Upper lobe of left lung (tissue), 6 donors: Measurements from ENCODE around the gene OR2M2. TPM values are rescaled to one million over a fixed set of nuclear protein-coding genes. Genes with fewer than 3 reads are reported as not detected.

Experiments used
- ATAC-seq, 2 donors: fragments of 200-7000 bp; cut with Tn5 transposase; one replicate each; pipeline ENCODE4 v1.9.1; 2022; ENCODE audit warnings: mild to moderate bottlenecking in 2 of 2, moderate library complexity in 2 of 2; ENCODE audit not compliant: low FRiP score in 2 of 2
- DNase-seq, 2 donors: peaks; one replicate each; pipeline ENCODE4 v3.0.0-alpha.2; 2019 to 2020
- H3K27ac ChIP-seq, 4 donors: fragments of 200-600 bp; sonication (generic); one replicate each; pipeline ENCODE4 v1.5.1; 2016 to 2019
- H3K27me3 ChIP-seq, 4 donors: fragments of 200-600 bp; sonication (generic); one replicate each; pipeline ENCODE4 v1.5.1; 2017 to 2019
- H3K36me3 ChIP-seq, 4 donors: fragments of 200-600 bp; sonication (generic); one replicate each; pipeline ENCODE4 v1.5.1; 2016 to 2019
- H3K4me1 ChIP-seq, 4 donors: fragments of 200-600 bp; sonication (generic); one replicate each; pipeline ENCODE4 v1.5.1; 2018 to 2019
- H3K4me3 ChIP-seq, 4 donors: fragments of 200-600 bp; sonication (generic); one replicate each; pipeline ENCODE4 v1.5.1; 2017 to 2019; ENCODE audit warnings: mild to moderate bottlenecking in 2 of 4, moderate library complexity in 1 of 4
- H3K9me3 ChIP-seq, 4 donors: fragments of 200-600 bp; sonication (generic); one replicate each; pipeline ENCODE4 v1.5.1; 2018 to 2019
- EP300 ChIP-seq, 4 donors: sonication (generic); formaldehyde crosslinking; IDR thresholded peaks; one replicate each; pipeline ENCODE4 v1.5.1; 2017; ENCODE audit warnings: antibody characterized with exemption in 4 of 4, control low read depth in 2 of 4
- POLR2A ChIP-seq, 4 donors: fragments of 450-650 bp; IDR thresholded peaks; one replicate each; pipeline ENCODE4 v1.5.1; 2016 to 2017; ENCODE audit warnings: antibody characterized with exemption in 4 of 4, mild to moderate bottlenecking in 2 of 4
- POLR2AphosphoS5 ChIP-seq, 2 donors: sonication (generic); formaldehyde crosslinking; IDR thresholded peaks; one replicate each; pipeline ENCODE4 v1.5.1; 2017; ENCODE audit warnings: antibody characterized with exemption in 2 of 2
- whole genome bisulfite sequencing, 2 donors: methylation state at CpG; one replicate each; pipeline ENCODE4 v1.1.5; 2017 to 2018; 5-methylcytosine and 5-hydroxymethylcytosine counted together
- total RNA-seq, 6 donors: library from RNA; depleted of rRNA in 4 of 6; stranded (reverse); fragments of >200 nt in 4 of 6; gene quantifications; one replicate each; pipeline versions ENCODE4 v1.1.0 to v1.2.1, GENCODE V29; 2016 to 2021
- TF ChIP-seq, protein P1 (sequence below), 6 experiments: fragments of 450-650 bp in 4 of 6; fragments of 200-600 bp in 2 of 6; sonication (generic) in 2 of 6; IDR thresholded peaks; one replicate each; pipeline ENCODE4 v1.5.1; 2016 to 2019; ENCODE audit warnings: antibody characterized with exemption in 6 of 6
- donor health status: DM: no; HTN: no; CAD: no; lungs with moderate emphysema.
- donor health status: DM: no; HTN: yes; CAD: no; lungs with severe emphysema.

Gene OR2M2, protein sequence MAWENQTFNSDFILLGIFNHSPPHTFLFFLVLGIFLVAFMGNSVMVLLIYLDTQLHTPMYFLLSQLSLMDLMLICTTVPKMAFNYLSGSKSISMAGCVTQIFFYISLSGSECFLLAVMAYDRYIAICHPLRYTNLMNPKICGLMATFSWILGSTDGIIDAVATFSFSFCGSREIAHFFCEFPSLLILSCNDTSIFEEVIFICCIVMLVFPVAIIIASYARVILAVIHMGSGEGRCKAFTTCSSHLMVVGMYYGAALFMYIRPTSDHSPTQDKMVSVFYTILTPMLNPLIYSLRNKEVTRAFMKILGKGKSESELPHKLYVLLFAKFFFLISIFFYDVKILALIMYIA
- total RNA-seq, result not detected

DNA sequence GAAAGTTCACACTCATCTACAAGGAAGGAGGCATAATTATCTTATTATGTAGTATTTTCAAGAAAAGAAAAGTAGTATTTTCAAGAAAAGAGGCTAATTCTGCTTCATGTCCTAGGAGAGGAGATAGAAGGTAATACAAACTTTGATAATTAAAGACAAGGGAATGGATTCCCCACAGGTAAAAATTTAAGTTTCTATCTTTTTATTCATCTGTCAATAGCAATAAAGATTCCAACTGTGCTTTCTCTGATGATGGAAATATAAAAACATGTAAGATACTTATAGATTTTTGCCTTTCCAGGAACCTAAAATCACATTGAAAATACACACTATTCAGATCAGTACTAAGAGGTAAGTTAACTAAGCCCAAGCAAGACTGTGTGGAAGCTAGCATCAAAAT lies at the start of gene OR2M2:
OR2M2 (plus strand) TSS at position 301 of the 400 bp plus-strand sequence. CDS start 5,165 bp downstream, outside the sequence.
- ATAC-seq, result no peak
- Histone ChIP-seq H3K36me3 (no peaks in the 10 kb centered on the region), H3K9me3 (no peaks in the 10 kb centered on the region), H3K4me3 (no peak within 1 kb of the TSS), H3K4me1 (no peaks in the 10 kb centered on the region), H3K27ac (no peak within 1 kb of the TSS), H3K27me3 (no peaks in the 10 kb centered on the region)
- no peak for DNase-seq
- no peak for TF ChIP-seq POLR2AphosphoS5 (IDR thresholded peaks at IDR 0.05)
- TF ChIP-seq EP300 (IDR thresholded peaks at IDR 0.05), result no peak
- TF ChIP-seq, protein P1, sequence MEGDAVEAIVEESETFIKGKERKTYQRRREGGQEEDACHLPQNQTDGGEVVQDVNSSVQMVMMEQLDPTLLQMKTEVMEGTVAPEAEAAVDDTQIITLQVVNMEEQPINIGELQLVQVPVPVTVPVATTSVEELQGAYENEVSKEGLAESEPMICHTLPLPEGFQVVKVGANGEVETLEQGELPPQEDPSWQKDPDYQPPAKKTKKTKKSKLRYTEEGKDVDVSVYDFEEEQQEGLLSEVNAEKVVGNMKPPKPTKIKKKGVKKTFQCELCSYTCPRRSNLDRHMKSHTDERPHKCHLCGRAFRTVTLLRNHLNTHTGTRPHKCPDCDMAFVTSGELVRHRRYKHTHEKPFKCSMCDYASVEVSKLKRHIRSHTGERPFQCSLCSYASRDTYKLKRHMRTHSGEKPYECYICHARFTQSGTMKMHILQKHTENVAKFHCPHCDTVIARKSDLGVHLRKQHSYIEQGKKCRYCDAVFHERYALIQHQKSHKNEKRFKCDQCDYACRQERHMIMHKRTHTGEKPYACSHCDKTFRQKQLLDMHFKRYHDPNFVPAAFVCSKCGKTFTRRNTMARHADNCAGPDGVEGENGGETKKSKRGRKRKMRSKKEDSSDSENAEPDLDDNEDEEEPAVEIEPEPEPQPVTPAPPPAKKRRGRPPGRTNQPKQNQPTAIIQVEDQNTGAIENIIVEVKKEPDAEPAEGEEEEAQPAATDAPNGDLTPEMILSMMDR (IDR thresholded peaks at IDR 0.05), result no peak
- no peak for TF ChIP-seq POLR2A (IDR thresholded peaks at IDR 0.05)

DNA sequence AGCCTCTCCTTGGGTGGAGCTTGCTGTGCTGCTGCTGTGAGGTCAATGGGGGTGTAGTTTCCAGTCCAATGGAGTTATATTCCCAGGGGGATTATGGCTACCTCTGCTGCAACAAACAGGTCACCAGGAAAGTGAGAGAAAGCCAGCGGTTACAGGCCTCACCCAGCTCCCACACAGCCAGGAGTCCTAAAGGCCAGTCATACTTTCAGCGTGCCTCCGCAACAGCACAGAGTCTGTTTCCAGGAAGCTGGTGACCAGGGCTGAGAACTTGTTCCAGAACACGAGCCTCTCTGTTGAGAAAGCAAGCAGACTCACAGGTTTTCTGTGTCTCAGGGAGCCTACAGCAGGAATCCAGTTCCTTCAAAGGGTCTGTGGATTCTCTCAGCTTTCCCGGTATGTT lies 47.0 kb upstream of the OR2M2 start:
- TF ChIP-seq POLR2A (IDR thresholded peaks at IDR 0.05), result no peak
- TF ChIP-seq, protein P1 (IDR thresholded peaks at IDR 0.05), result no peak
- no peak for TF ChIP-seq EP300 (IDR thresholded peaks at IDR 0.05)
- TF ChIP-seq POLR2AphosphoS5 (IDR thresholded peaks at IDR 0.05), result no peak
- Histone ChIP-seq H3K9me3 (peaks cover 0 to 7% (median 0%) of the 10 kb centered on the region in 4 donors), H3K27ac (no peak overlapping the region), H3K36me3 (no peaks in the 10 kb centered on the region), H3K27me3 (no peaks in the 10 kb centered on the region), H3K4me3 (no peak overlapping the region), H3K4me1 (no peaks in the 10 kb centered on the region)
- DNase-seq (no peak), ATAC-seq (no peak)
- WGBS, 2 donors, result 83 to 100% methylated on average over 1 to 5 of the region's 5 CpGs

DNA sequence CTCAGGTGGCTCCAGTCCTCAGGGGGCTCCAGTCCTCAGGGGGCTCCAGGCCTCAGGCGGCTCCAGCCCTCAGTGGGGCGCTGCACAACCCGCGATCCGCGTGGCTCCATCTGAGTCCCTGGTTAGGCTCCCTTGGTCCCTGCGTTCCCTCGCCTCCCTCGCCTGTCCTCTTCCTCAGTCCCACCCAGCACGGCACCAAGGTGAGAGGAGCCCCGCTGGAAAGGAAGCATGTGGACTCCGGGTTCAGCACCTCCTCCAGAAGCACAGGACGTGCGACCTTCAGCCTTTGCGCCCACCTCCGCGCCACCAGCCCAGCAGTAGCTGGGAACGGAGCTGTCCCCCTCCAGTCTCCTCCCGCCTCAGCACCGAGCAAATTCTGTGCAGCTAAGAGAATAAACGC lies 37.8 kb upstream of the OR2M2 start:
- WGBS, 2 donors, result 69 to 87% methylated on average over 21 of the region's 21 CpGs
- H3K4me1 ChIP-seq, result no peaks in the 10 kb centered on the region
- no peak overlapping the region for H3K4me3 ChIP-seq
- ATAC-seq (peak in 1 of 2 donors; percentile 22), DNase-seq (peak in 1 of 2 donors; percentile 50)
- no peaks in the 10 kb centered on the region for H3K36me3 ChIP-seq
- H3K9me3 ChIP-seq, result no peaks in the 10 kb centered on the region
- no peak for TF ChIP-seq EP300 (IDR thresholded peaks at IDR 0.05)
- TF ChIP-seq POLR2A (IDR thresholded peaks at IDR 0.05), result no peak
- H3K27me3 ChIP-seq, result no peaks in the 10 kb centered on the region
- no peak overlapping the region for H3K27ac ChIP-seq

DNA sequence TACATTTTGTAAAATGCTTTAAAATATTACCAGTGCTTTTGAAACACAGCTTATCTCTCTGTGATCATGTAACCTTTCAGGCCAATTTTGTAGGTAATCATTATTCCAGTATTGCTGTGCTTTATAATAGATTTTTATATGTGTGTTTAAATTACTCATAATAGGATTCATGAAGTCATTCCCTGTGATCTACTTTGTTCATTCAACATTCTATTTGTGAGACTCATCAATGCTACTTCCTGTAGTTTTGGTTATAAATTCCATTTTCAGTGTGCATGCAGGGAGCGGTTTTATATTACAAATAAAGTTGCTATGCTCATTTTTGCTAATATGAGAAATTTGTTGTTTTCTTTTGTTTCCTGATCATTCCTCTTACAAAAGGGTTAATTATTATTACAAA lies 33.8 kb upstream of the OR2M2 start:
- H3K27ac ChIP-seq, result no peak overlapping the region
- no peaks in the 10 kb centered on the region for H3K9me3 ChIP-seq
- no peaks in the 10 kb centered on the region for H3K36me3 ChIP-seq
- TF ChIP-seq EP300 (IDR thresholded peaks at IDR 0.05), result no peak
- no peak for TF ChIP-seq POLR2A (IDR thresholded peaks at IDR 0.05)
- TF ChIP-seq, protein P1 (IDR thresholded peaks at IDR 0.05), result no peak
- TF ChIP-seq POLR2AphosphoS5 (IDR thresholded peaks at IDR 0.05), result no peak
- H3K27me3 ChIP-seq, result no peaks in the 10 kb centered on the region
- H3K4me3 ChIP-seq, result no peak overlapping the region
- 65 to 77% methylated on average over 1 of the region's 1 CpG for WGBS, 2 donors
- ATAC-seq, result no peak
- no peak for DNase-seq
- no peaks in the 10 kb centered on the region for H3K4me1 ChIP-seq

DNA sequence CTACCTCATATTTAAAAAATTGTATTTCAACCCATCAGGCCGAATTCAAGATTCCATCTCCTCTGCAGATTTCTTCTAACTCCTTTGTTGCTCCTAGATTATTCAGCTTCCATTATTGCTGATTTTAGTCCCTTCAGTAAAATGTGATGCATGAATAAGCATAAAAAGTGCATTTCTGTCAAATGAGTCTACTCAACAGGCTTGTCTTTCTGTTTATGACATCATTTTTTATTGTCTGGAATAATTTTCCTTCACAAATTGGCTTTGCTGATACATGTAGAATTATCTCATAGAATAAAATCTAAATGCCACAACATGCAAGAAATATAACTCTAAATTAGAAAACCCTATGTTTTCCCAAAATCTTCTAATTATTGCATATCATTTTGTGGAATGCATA lies 31.3 kb upstream of the OR2M2 start:
- H3K4me3 ChIP-seq, result no peak overlapping the region
- TF ChIP-seq EP300 (IDR thresholded peaks at IDR 0.05) (no peak), POLR2A (IDR thresholded peaks at IDR 0.05) (no peak), POLR2AphosphoS5 (IDR thresholded peaks at IDR 0.05) (no peak)
- TF ChIP-seq, protein P1 (IDR thresholded peaks at IDR 0.05), result no peak
- 32 to 58% methylated on average over 1 of the region's 1 CpG for WGBS, 2 donors
- no peaks in the 10 kb centered on the region for H3K4me1 ChIP-seq
- H3K27ac ChIP-seq, result no peak overlapping the region
- H3K36me3 ChIP-seq, result no peaks in the 10 kb centered on the region
- no peaks in the 10 kb centered on the region for H3K27me3 ChIP-seq
- no peaks in the 10 kb centered on the region for H3K9me3 ChIP-seq
- ATAC-seq (no peak), DNase-seq (no peak)
